ENCODE data around the gene FHOD3. TPM values are rescaled to one million over a fixed set of nuclear protein-coding genes. Genes with fewer than 3 reads are reported as not detected.

The FHOD3 gene
- total and polyA plus RNA-seq, 2 of the 4 experiments (the other 2 are of a cell fraction) = 14.6 to 16.0 TPM

DNA sequence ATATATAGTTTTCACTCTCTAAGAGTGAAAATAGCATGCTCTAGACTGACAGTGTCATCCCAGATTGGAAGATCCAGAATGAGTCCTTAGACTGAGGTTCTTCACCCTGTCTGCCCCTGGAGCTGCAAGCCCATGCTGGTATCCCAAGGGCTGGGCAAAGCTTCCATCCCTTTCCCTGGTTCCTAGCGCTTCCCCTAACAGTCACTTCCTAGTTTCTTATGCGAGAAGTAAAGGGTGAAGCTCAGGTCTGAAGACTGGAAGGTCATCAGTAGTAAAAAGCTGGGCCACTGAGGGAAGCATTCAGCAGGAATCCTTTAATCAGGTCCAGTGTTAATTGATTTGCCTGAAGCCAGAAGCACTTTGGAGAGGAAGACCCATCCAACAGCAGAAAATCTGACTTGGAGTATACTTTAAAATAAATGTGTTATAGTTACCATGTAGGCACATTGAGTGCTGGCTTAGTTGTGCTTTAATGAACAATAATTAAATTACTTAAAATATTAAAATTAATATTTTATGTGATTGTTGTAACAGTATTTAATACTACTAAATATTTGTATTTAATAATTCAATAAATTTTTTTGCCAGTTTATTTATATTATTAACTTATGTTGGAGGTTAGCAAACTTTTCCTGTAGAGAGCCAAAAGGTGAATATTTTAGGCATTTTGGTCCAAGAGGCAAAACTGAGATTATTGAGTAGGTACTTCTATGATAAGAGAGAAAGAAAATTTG, 237.9 kb downstream of the FHOD3 start:
- dilution Hi-C loops (cut with HindIII; ENCODE audit: low sequenced_read_pairs, unreplicated experiment) = no loop called here
- Histone ChIP-seq H3K18ac (ENCODE audit: low read depth, low read length) (no peak overlapping the region), H3K4me3 (ENCODE audit: insufficient read depth, low read depth, low read length) (no peak overlapping the region), H3K4me1 (ENCODE audit: control insufficient read depth, insufficient read depth, low read length) (no peaks in the 10 kb centered on the region), H2AFZ (replicated peaks; ENCODE audit: low read length, poor library complexity) (no peak overlapping the region), H3K27ac (ENCODE audit: insufficient read depth, low read length) (no peak overlapping the region), H3K4me2 (ENCODE audit: low read depth, low read length) (no peak overlapping the region), H3K9me1 (ENCODE audit: insufficient read depth, low read length) (no peaks in the 10 kb centered on the region; the same call in 1 of the 2 replicates), H4K91ac (ENCODE audit: insufficient read depth, low read depth, low read length) (no peak overlapping the region), H3K4ac (ENCODE audit: low read depth, low read length) (no peak overlapping the region), H2BK15ac (ENCODE audit: low read depth, low read length) (no peak overlapping the region), H3K9ac (ENCODE audit: low read depth, low read length) (no peak overlapping the region), H3K14ac (replicated peaks; ENCODE audit: low read depth, low read length) (no peak overlapping the region), H3K23ac (ENCODE audit: low read depth, low read length) (no peak overlapping the region), H4K5ac (ENCODE audit: low read depth, low read length) (no peak overlapping the region), H4K20me1 (ENCODE audit: insufficient read depth, low read length) (no peaks in the 10 kb centered on the region), H3K27me3 (ENCODE audit: control insufficient read depth, insufficient read depth, low read length) (no peaks in the 10 kb centered on the region), H3K56ac (ENCODE audit: extremely low read depth, insufficient read depth, low read length) (no peak overlapping the region), H3K36me3 (ENCODE audit: control insufficient read depth, insufficient read depth, low read length) (no peaks in the 10 kb centered on the region), H2BK120ac (ENCODE audit: low read depth, low read length) (no peak overlapping the region), H2BK20ac (ENCODE audit: low read depth, low read length) (no peak overlapping the region), H3K9me3 (ENCODE audit: control insufficient read depth, insufficient read depth, low read length) (no peaks in the 10 kb centered on the region), H2AK5ac (ENCODE audit: low read depth, low read length) (no peak overlapping the region), H4K8ac (ENCODE audit: low read depth in 2 of 2, low read length in 2 of 2) (no peak overlapping the region), H2AK9ac (replicated peaks; ENCODE audit: low read depth, low read length, poor library complexity) (no peak overlapping the region), H2BK5ac (ENCODE audit: low read depth, low read length, poor library complexity, severe bottlenecking) (no peak overlapping the region), H3K79me1 (ENCODE audit: low read depth in 1 of 2, low read length in 2 of 2) (no peaks in the 10 kb centered on the region; a peak in 1 of 4 replicates)
- POLR2A ChIA-PET (ENCODE audit: unreplicated experiment) = no interaction called here
- TF ChIP-seq, protein P1, sequence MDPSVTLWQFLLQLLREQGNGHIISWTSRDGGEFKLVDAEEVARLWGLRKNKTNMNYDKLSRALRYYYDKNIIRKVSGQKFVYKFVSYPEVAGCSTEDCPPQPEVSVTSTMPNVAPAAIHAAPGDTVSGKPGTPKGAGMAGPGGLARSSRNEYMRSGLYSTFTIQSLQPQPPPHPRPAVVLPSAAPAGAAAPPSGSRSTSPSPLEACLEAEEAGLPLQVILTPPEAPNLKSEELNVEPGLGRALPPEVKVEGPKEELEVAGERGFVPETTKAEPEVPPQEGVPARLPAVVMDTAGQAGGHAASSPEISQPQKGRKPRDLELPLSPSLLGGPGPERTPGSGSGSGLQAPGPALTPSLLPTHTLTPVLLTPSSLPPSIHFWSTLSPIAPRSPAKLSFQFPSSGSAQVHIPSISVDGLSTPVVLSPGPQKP (IDR thresholded peaks at IDR 0.05; ENCODE audit: borderline replicate concordance, low read depth, low read length) = no peak
- no peak for TF ChIP-seq RFX5 (IDR thresholded peaks at IDR 0.05; ENCODE audit: low read depth, low read length)
- no peak for TF ChIP-seq SMC3 (IDR thresholded peaks at IDR 0.05; ENCODE audit: low read depth, low read length)
- TF ChIP-seq MAFK (IDR thresholded peaks at IDR 0.05; ENCODE audit: low read depth, low read length) = no peak
- TF ChIP-seq CEBPB (IDR thresholded peaks at IDR 0.05; ENCODE audit: low read depth, low read length) = no peak
- DNase-seq = no peak
- no TSS peak for BruUV-seq (replicated peaks)
- in situ Hi-C loops (cut with MboI; ENCODE audit: low sequenced_read_pairs) = no loop called here
- intact Hi-C loops (cut with micrococcal nuclease) = no loop called here
- CTCF ChIA-PET = no interaction called here
- WGBS, 2 experiments (ENCODE audit: extremely low coverage in 2 of 2, insufficient read length in 1 of 2) = no CpG with 5 or more reads among the region's 2 CpGs
- no peak for ATAC-seq (ENCODE audit: low read depth)

All from IMR-90 (cell line).